Activated T-helper 1 cell treated with anti-CD3 and anti-CD28 coated beads, Interleukin-12 subunit alpha, Interleukin-12 subunit beta, Interleukin-2, Interleukin-4 antibody, amounts not matched to agents 30 ng/mL and 10 ng/mL and 1 ng/mL, durations not matched to agents 14 hours and 24 hours and 36 hours (primary cell): ENCODE data around the gene ARHGEF12. TPM values are rescaled to one million over a fixed set of nuclear protein-coding genes. Genes with fewer than 3 reads are reported as not detected.

Experiments
- DNase-seq: peaks from one replicate; pipeline ENCODE4 v3.0.0; 2021; ENCODE audit warnings: low spot score
- H3K27ac Mint-ChIP-seq: one replicate; pipeline ENCODE4 v1.8.0; 2021; ENCODE audit warnings: mild to moderate bottlenecking, mixed read lengths
- H3K27me3 Mint-ChIP-seq: one replicate; pipeline ENCODE4 v1.8.0; 2022; ENCODE audit warnings: mild to moderate bottlenecking, moderate library complexity, mixed read lengths; ENCODE audit not compliant: insufficient read depth
- H3K36me3 Mint-ChIP-seq: one replicate; pipeline ENCODE4 v1.8.0; 2021; ENCODE audit warnings: low read depth, mixed read lengths
- H3K4me1 Mint-ChIP-seq: one replicate; pipeline ENCODE4 v1.8.0; 2021; ENCODE audit warnings: low read depth, mixed read lengths
- H3K4me3 Mint-ChIP-seq: one replicate; pipeline ENCODE4 v1.8.0; 2021; ENCODE audit warnings: mild to moderate bottlenecking, moderate library complexity, mixed read lengths
- H3K9me3 Mint-ChIP-seq: one replicate; pipeline ENCODE4 v1.8.0; 2021; ENCODE audit warnings: mixed read lengths
- intact Hi-C: fragments of 100-400 bp; cut with micrococcal nuclease; formaldehyde crosslinking; loops from one replicate; pipeline ENCODE4 v1.15.1; 2024
- total RNA-seq: library from RNA; stranded (reverse); gene quantifications from 2 replicates; pipeline ENCODE4 v1.2.3, GENCODE V29; 2022

Gene ARHGEF12
- total RNA-seq, 1 donor from 2014 or later, result 26.0 TPM

GRCh38 chr11:120386774-120387371 lies 50.7 kb downstream of the ARHGEF12 start:
- no peak for DNase-seq
- intact Hi-C loops, result no loop called here
- Mint-ChIP-seq H3K27ac (no peak overlapping the region), H3K36me3 (peaks cover 1% of the 10 kb centered on the region), H3K27me3 (peaks cover 25% of the 10 kb centered on the region), H3K4me1 (no peaks in the 10 kb centered on the region), H3K4me3 (no peak overlapping the region), H3K9me3 (peaks cover 8% of the 10 kb centered on the region)

- H3K4me3 Mint-ChIP-seq, result no peak overlapping the region
- peaks cover 8% of the 10 kb centered on the region for H3K9me3 Mint-ChIP-seq
- peaks cover 1% of the 10 kb centered on the region for H3K36me3 Mint-ChIP-seq
- peaks cover 27% of the 10 kb centered on the region for H3K27me3 Mint-ChIP-seq
- no peak overlapping the region for H3K27ac Mint-ChIP-seq
- DNase-seq, result no peak
- intact Hi-C loops, result no loop called here
- no peaks in the 10 kb centered on the region for H3K4me1 Mint-ChIP-seq
These were observed 52.0 kb downstream of the ARHGEF12 start for GRCh38 chr11:120388261-120388660.

GRCh38 chr11:120389693-120390584 lies 53.7 kb downstream of the ARHGEF12 start:
- Mint-ChIP-seq H3K4me1 (no peaks in the 10 kb centered on the region), H3K9me3 (peaks cover 8% of the 10 kb centered on the region), H3K27ac (no peak overlapping the region), H3K36me3 (peaks cover 1% of the 10 kb centered on the region), H3K4me3 (no peak overlapping the region), H3K27me3 (peaks cover 26% of the 10 kb centered on the region)
- no peak for DNase-seq
- intact Hi-C loops, result no loop called here

- intact Hi-C loops, result no loop called here
- Mint-ChIP-seq H3K4me3 (no peak overlapping the region), H3K36me3 (peaks cover 1% of the 10 kb centered on the region), H3K9me3 (peaks cover 8% of the 10 kb centered on the region), H3K27me3 (peaks cover 23% of the 10 kb centered on the region), H3K27ac (no peak overlapping the region), H3K4me1 (no peaks in the 10 kb centered on the region)
- no peak for DNase-seq
These were observed 54.3 kb downstream of the ARHGEF12 start for GRCh38 chr11:120390585-120390922.

DNA sequence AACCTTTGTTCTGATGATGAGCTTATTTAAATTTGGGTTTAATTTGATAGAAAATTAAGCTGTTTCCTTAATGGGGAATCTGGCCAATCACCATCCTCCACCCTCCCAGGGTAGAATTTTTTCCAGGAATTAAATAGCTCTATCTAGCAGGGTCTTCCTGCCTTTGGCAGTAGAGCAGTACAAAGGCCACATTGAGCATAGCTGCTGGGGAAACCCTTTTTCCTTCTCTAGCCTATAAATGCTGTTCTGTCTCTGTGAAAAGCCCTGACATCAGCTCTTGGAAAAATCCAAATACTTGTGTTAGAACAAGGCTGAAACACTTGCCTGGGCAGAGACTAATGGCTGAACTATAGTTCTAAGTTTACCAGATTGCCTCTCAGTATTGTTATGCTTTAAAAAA lies 55.1 kb downstream of the ARHGEF12 start:
- peaks cover 1% of the 10 kb centered on the region for H3K36me3 Mint-ChIP-seq
- H3K9me3 Mint-ChIP-seq, result peaks cover 8% of the 10 kb centered on the region
- DNase-seq, result no peak
- intact Hi-C loops, result no loop called here
- H3K4me1 Mint-ChIP-seq, result no peaks in the 10 kb centered on the region
- no peak overlapping the region for H3K27ac Mint-ChIP-seq
- H3K4me3 Mint-ChIP-seq, result no peak overlapping the region
- H3K27me3 Mint-ChIP-seq, result peaks cover 23% of the 10 kb centered on the region

- Mint-ChIP-seq H3K36me3 (peaks cover 1% of the 10 kb centered on the region), H3K27me3 (peaks cover 23% of the 10 kb centered on the region), H3K4me1 (no peaks in the 10 kb centered on the region), H3K4me3 (no peak overlapping the region), H3K9me3 (peaks cover 8% of the 10 kb centered on the region), H3K27ac (no peak overlapping the region)
- no peak for DNase-seq
- intact Hi-C loops, result no loop called here
These were observed 55.6 kb downstream of the ARHGEF12 start for GRCh38 chr11:120391854-120392253.

DNA sequence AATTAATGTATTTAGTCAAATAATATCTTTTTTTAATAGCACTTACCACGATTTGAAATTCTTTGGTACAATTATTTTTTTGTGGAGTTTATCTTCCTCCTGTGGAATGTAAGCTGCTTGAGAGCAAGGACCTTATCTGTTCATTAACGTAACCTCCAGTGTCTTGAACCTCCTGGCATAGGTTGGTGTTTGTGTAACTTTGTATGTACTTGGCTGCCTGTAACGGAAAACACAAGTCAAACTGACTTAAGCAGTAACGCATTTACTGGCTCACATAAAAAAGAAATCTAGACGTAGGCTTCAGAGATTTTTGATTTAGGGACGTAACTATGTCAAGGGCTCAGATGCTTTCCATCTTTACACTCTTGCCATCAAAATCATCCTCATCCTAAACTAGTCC lies 56.1 kb downstream of the ARHGEF12 start:
- no peak overlapping the region for H3K4me3 Mint-ChIP-seq
- no peak overlapping the region for H3K27ac Mint-ChIP-seq
- H3K27me3 Mint-ChIP-seq, result peaks cover 23% of the 10 kb centered on the region
- no peak for DNase-seq
- H3K36me3 Mint-ChIP-seq, result peaks cover 1% of the 10 kb centered on the region
- intact Hi-C loops, result no loop called here
- H3K4me1 Mint-ChIP-seq, result no peaks in the 10 kb centered on the region
- peaks cover 8% of the 10 kb centered on the region for H3K9me3 Mint-ChIP-seq

- H3K36me3 Mint-ChIP-seq, result peaks cover 1% of the 10 kb centered on the region
- H3K27me3 Mint-ChIP-seq, result peaks cover 23% of the 10 kb centered on the region
- no peaks in the 10 kb centered on the region for H3K4me1 Mint-ChIP-seq
- peaks cover 8% of the 10 kb centered on the region for H3K9me3 Mint-ChIP-seq
- no peak for DNase-seq
- intact Hi-C loops, result no loop called here
- no peak overlapping the region for H3K4me3 Mint-ChIP-seq
- H3K27ac Mint-ChIP-seq, result no peak overlapping the region
These were observed 56.6 kb downstream of the ARHGEF12 start for GRCh38 chr11:120392793-120393192.

- Mint-ChIP-seq H3K27me3 (peaks cover 19% of the 10 kb centered on the region), H3K4me1 (no peaks in the 10 kb centered on the region), H3K36me3 (peaks cover 1% of the 10 kb centered on the region), H3K27ac (no peak overlapping the region), H3K4me3 (no peak overlapping the region), H3K9me3 (peaks cover 8% of the 10 kb centered on the region)
- intact Hi-C loops, result no loop called here
- DNase-seq, result no peak
These were observed 57.9 kb downstream of the ARHGEF12 start for GRCh38 chr11:120394119-120394518.

GRCh38 chr11:120395778-120396177 lies 59.6 kb downstream of the ARHGEF12 start:
- H3K4me1 Mint-ChIP-seq, result no peaks in the 10 kb centered on the region
- no peak for DNase-seq
- intact Hi-C loops, result no loop called here
- H3K9me3 Mint-ChIP-seq, result no peaks in the 10 kb centered on the region
- H3K27me3 Mint-ChIP-seq, result peaks cover 21% of the 10 kb centered on the region
- H3K36me3 Mint-ChIP-seq, result no peaks in the 10 kb centered on the region
- no peak overlapping the region for H3K4me3 Mint-ChIP-seq
- no peak overlapping the region for H3K27ac Mint-ChIP-seq

GRCh38 chr11:120398132-120398531 lies 61.9 kb downstream of the ARHGEF12 start:
- no peak overlapping the region for H3K27ac Mint-ChIP-seq
- no peak for DNase-seq
- H3K4me1 Mint-ChIP-seq, result no peaks in the 10 kb centered on the region
- no peak overlapping the region for H3K4me3 Mint-ChIP-seq
- intact Hi-C loops, result no loop called here
- no peaks in the 10 kb centered on the region for H3K36me3 Mint-ChIP-seq
- peaks cover 28% of the 10 kb centered on the region for H3K27me3 Mint-ChIP-seq
- H3K9me3 Mint-ChIP-seq, result no peaks in the 10 kb centered on the region

DNA sequence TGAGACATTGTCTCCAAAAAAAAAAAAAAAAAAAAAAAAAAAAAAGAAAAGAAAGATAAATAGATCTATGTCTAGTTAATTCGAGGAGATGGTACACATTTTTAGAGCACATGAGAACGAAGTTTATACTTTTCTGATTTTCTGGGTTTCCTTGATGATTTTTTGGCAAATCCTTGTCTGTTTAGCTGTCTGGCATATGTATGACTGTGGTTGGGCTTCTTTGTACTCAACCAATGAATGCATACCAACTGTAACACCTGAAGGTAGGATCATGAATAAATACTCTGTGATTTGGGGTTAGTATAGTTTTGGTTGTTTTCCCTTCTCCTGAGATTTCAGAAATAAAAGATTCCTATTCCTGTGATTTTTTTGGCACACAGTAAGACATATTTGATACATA lies 63.1 kb downstream of the ARHGEF12 start:
- H3K36me3 Mint-ChIP-seq, result no peaks in the 10 kb centered on the region
- no peak overlapping the region for H3K4me3 Mint-ChIP-seq
- DNase-seq, result no peak
- intact Hi-C loops, result no loop called here
- H3K4me1 Mint-ChIP-seq, result no peaks in the 10 kb centered on the region
- no peaks in the 10 kb centered on the region for H3K9me3 Mint-ChIP-seq
- peaks cover 27% of the 10 kb centered on the region for H3K27me3 Mint-ChIP-seq
- no peak overlapping the region for H3K27ac Mint-ChIP-seq

DNA sequence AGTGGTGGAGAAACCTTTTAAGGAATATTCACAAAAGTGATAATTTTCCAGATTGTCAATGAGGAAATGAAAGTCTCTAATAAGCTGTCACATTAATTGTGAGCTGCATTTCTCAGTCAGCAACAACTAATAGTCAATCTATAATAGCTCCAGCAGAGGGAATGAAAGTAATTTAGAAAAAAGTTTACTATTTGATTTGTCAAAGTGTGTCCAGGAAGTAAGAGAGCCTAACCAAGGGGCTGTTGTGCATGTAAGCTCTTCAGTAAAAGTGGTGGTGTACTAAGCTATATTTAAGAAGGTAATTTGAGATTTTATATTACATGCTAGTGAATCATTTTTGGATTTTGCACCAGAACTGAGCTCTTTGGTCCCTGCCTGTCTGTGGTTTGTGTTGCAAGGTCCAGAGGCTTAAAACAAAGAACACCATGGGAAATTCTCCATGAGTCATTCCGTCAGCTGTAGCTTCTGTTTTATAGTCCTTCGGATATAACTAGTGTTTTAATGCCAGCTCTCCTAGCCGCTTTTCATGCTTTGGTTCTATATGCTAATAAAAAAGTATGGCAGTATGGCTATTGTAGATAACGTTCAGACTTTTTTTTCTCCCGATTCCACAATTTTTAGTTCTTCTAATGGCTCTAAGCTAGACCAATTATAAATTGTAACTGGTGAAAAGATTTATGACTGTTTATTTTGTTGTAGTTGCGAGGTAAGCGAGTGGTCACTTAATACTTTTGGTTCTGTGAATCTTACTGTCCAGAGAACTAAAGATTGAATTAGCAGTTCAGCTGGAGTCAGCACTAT lies 64.6 kb downstream of the ARHGEF12 start:
- Mint-ChIP-seq H3K9me3 (no peaks in the 10 kb centered on the region), H3K4me1 (no peaks in the 10 kb centered on the region), H3K4me3 (no peak overlapping the region), H3K27me3 (peaks cover 29% of the 10 kb centered on the region), H3K36me3 (no peaks in the 10 kb centered on the region), H3K27ac (no peak overlapping the region)
- intact Hi-C loops, result no loop called here
- DNase-seq, result no peak
